GM18517 (cell line): ENCODE data around the gene SEMA4C.
"Not testable (repeated sequence)": the region's sequence is repeated elsewhere in the genome, so short reads cannot be mapped to it uniquely, and the experiment has no call there.

Experiments
- ATAC-seq: cut with Tn5 transposase; IDR thresholded peaks from one replicate; pipeline ENCODE4 v1.9.1; 2021; ENCODE audit warnings: mild to moderate bottlenecking, moderate library complexity; ENCODE audit not compliant: unreplicated experiment

The SEMA4C gene

GRCh38 chr2:96898135-96898505 is 28.2 kb upstream of the SEMA4C start:
- no peak for ATAC-seq

GRCh38 chr2:96897491-96898134 is 27.7 kb upstream of the SEMA4C start:
- ATAC-seq, result no peak

GRCh38 chr2:96895746-96896651 is 26.1 kb upstream of the SEMA4C start:
- ATAC-seq, result no peak

GRCh38 chr2:96895032-96895745 is 25.3 kb upstream of the SEMA4C start:
- ATAC-seq, result no peak

GRCh38 chr2:96894151-96894531 is 24.3 kb upstream of the SEMA4C start:
- ATAC-seq, result no peak

- no peak for ATAC-seq
Observed at GRCh38 chr2:96893289-96894150, 23.6 kb upstream of the SEMA4C start.

GRCh38 chr2:96891591-96892333 is 21.9 kb upstream of the SEMA4C start:
- ATAC-seq, result no peak

GRCh38 chr2:96890726-96891385 is 21.0 kb upstream of the SEMA4C start:
- ATAC-seq, result no peak

- ATAC-seq, result no peak
Observed at GRCh38 chr2:96890252-96890651, 20.4 kb upstream of the SEMA4C start.

GRCh38 chr2:96889502-96889901 is 19.6 kb upstream of the SEMA4C start:
- ATAC-seq, result not testable (repeated sequence)

- no peak for ATAC-seq
Observed at GRCh38 chr2:96888072-96889011, 18.5 kb upstream of the SEMA4C start.

GRCh38 chr2:96887493-96888012 is 17.7 kb upstream of the SEMA4C start:
- ATAC-seq, result no peak

GRCh38 chr2:96885432-96886347 is 15.8 kb upstream of the SEMA4C start:
- ATAC-seq, result no peak

GRCh38 chr2:96884299-96885094 is 14.6 kb upstream of the SEMA4C start:
- ATAC-seq, result no peak

GRCh38 chr2:96883306-96883705 is 13.4 kb upstream of the SEMA4C start:
- ATAC-seq, result no peak

- no peak for ATAC-seq
Observed at GRCh38 chr2:96882906-96883305, 13.0 kb upstream of the SEMA4C start.
